IPS-18a (cell line): ENCODE data around the gene RTCB.

Experiments
- H3K27ac ChIP-seq: one replicate; pipeline ENCODE4 v1.5.1; 2013; ENCODE audit warnings: low read length
- H3K27me3 ChIP-seq: one replicate; pipeline ENCODE4 v1.6.1; 2013; ENCODE audit warnings: mild to moderate bottlenecking, low read length; ENCODE audit not compliant: control insufficient read depth, insufficient read depth
- H3K36me3 ChIP-seq: one replicate; pipeline ENCODE4 v1.6.1; 2013; ENCODE audit warnings: low read depth, low read length; ENCODE audit not compliant: control insufficient read depth
- H3K4me1 ChIP-seq: one replicate; pipeline ENCODE4 v1.6.1; 2013; ENCODE audit warnings: low read depth, low read length; ENCODE audit not compliant: control insufficient read depth
- H3K4me3 ChIP-seq: one replicate; pipeline ENCODE4 v1.5.1; 2013; ENCODE audit warnings: low read length
- H3K9ac ChIP-seq: one replicate; pipeline ENCODE4 v1.6.1; 2013; ENCODE audit warnings: mild to moderate bottlenecking, low read length, moderate library complexity
- H3K9me3 ChIP-seq: one replicate; pipeline ENCODE4 v1.6.1; 2013; ENCODE audit warnings: low read depth, low read length; ENCODE audit not compliant: control insufficient read depth

The RTCB gene

DNA sequence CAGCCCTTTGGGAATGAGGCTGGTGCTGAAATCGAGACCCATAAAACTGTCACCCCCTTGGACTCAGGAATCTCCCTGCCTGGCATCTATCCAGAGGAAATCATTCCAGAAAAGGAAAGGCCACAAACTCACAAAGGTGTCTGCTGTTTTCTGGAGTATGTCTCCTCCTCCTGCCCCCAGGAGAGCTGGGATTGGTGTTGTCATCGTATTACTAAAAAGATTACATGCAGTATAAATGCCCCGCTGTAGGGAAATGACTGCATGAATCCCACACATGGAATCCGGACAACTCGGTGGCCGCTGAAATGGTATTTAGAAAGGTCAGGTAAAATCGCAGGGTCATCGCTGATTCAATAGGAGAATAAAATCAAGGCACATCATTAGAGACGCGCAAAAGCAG, 73.3 kb downstream of the RTCB start:
- no peaks in the 10 kb centered on the region for H3K36me3 ChIP-seq
- H3K4me3 ChIP-seq = no peak overlapping the region
- H3K27me3 ChIP-seq = no peaks in the 10 kb centered on the region
- peaks cover 22% of the 10 kb centered on the region for H3K4me1 ChIP-seq
- no peak overlapping the region for H3K27ac ChIP-seq
- no peaks in the 10 kb centered on the region for H3K9me3 ChIP-seq
- no peak overlapping the region for H3K9ac ChIP-seq
